HepG2 (cell line): ENCODE measurements around the gene GLIS1. TPM values are rescaled to one million over a fixed set of nuclear protein-coding genes. Genes with fewer than 3 reads are reported as not detected.

ENCODE experiments used
- ATAC-seq: fragments of 200-7000 bp; cut with Tn5 transposase; 3 replicates; pipeline ENCODE4 v1.9.1; 2020; ENCODE audit warnings: mild to moderate bottlenecking, moderate library complexity
- BruUV-seq: library from RNA; stranded (reverse); fragments of 400-500 nt; replicated peaks from 2 replicates; lab custom pipeline; 2021; lab: Mats Ljungman, UMichigan
- CTCF ChIA-PET: fragments of 300-600 bp; formaldehyde crosslinking; extraction: SDS; loops from one replicate; lab custom pipeline; 2021; ENCODE audit warnings: low total read pairs, inconsistent platforms, low intra/inter-chr PET ratio; lab: Yijun Ruan, JAX
- POLR2A ChIA-PET: fragments of 350-600 bp; sonication (Branson Sonifier 250); formaldehyde crosslinking; loops from one replicate; lab custom pipeline; 2020; ENCODE audit warnings: antibody characterized with exemption, inconsistent platforms; lab: Yijun Ruan, JAX
- DNase-seq: peaks from one replicate; pipeline ENCODE4 v3.0.0-alpha.2; 2015; ENCODE audit warnings: low spot score
- FAIRE-seq: peaks from 3 replicates; lab custom pipeline; 2011; peaks lifted over from hg19 to GRCh38; lab: Jason Lieb, UNC
- H2AFZ ChIP-seq: one replicate; pipeline ENCODE4 v1.6.1; 2011; ENCODE audit warnings: low read length, inconsistent platforms
- H3K27ac ChIP-seq: fragments of 300-600 bp; 3 replicates; pipeline ENCODE4 v1.8.0; 2011; ENCODE audit warnings: mixed run types, mild to moderate bottlenecking, mixed read lengths, low read length, inconsistent platforms; ENCODE audit not compliant: insufficient read depth; ENCODE audit errors: extremely low read length
- H3K27me3 ChIP-seq, 2 experiments: fragments of 200-600 bp in 1 of 2; 2 replicates in 1 of 2; 3 replicates in 1 of 2; pipeline versions ENCODE4 v1.6.0 to v1.8.0; 2011; ENCODE audit warnings: low read length in 2 of 2, mild to moderate bottlenecking in 2 of 2, moderate library complexity in 2 of 2, inconsistent platforms in 1 of 2; ENCODE audit not compliant: insufficient read depth in 2 of 2, control insufficient read depth in 1 of 2
- H3K36me3 ChIP-seq, 2 experiments: fragments of 200-600 bp in 1 of 2; replicated peaks in 1 of 2; 2 replicates in 1 of 2; 3 replicates in 1 of 2; pipeline versions ENCODE4 v1.5.1 to v1.8.0; 2011; ENCODE audit warnings: low read length in 2 of 2, inconsistent platforms in 1 of 2; ENCODE audit not compliant: insufficient read depth in 2 of 2, control insufficient read depth in 1 of 2
- H3K4me1 ChIP-seq: 2 replicates; pipeline ENCODE4 v1.5.1; 2012; ENCODE audit warnings: low read length, inconsistent platforms; ENCODE audit not compliant: insufficient read depth
- H3K4me2 ChIP-seq: 2 replicates; pipeline ENCODE4 v1.6.0; 2011; ENCODE audit warnings: low read depth, low read length, inconsistent platforms
- H3K4me3 ChIP-seq, 3 experiments: fragments of 200-600 bp in 1 of 3; sonication (generic), shearing (Covaris generic) in 1 of 3; replicated peaks in 1 of 3; 2 replicates each; pipeline ENCODE4 v1.5.1; 2011 to 2016; ENCODE audit warnings: low read length in 3 of 3, inconsistent platforms in 2 of 3, low read depth in 2 of 3, mild to moderate bottlenecking in 2 of 3, control low read depth in 1 of 3, mixed read lengths in 1 of 3; ENCODE audit not compliant: insufficient read depth in 1 of 3
- H3K79me2 ChIP-seq: one replicate; pipeline ENCODE4 v1.6.1; 2011; ENCODE audit warnings: low read length, inconsistent platforms; ENCODE audit not compliant: insufficient read depth
- H3K9ac ChIP-seq: 2 replicates; pipeline ENCODE4 v1.6.0; 2011; ENCODE audit warnings: mild to moderate bottlenecking, low read depth, low read length, inconsistent platforms; ENCODE audit not compliant: insufficient read depth
- H3K9me3 ChIP-seq: 2 replicates; pipeline ENCODE4 v1.5.1; 2012; ENCODE audit warnings: mild to moderate bottlenecking, low read length
- H4K20me1 ChIP-seq: 2 replicates; pipeline ENCODE4 v1.6.0; 2011; ENCODE audit warnings: inconsistent platforms, mild to moderate bottlenecking, low read length, moderate library complexity; ENCODE audit not compliant: insufficient read depth
- ATF7 ChIP-seq, 2 experiments: fragments of 450-650 bp in 1 of 2; sonication (generic) in 1 of 2; formaldehyde crosslinking in 1 of 2; IDR thresholded peaks; 2 replicates each; pipeline versions ENCODE4 v1.4.0 to v1.6.1; 2016 to 2020; ENCODE audit warnings: antibody characterized with exemption in 1 of 2, mild to moderate bottlenecking in 1 of 2, missing genetic modification reagents in 1 of 2
- HINFP ChIP-seq: sonication (generic); formaldehyde crosslinking; IDR thresholded peaks from 2 replicates; pipeline ENCODE4 v1.4.0; 2020; ENCODE audit warnings: low read depth, mild to moderate bottlenecking, missing genetic modification reagents
- JUND ChIP-seq: sonication (generic); formaldehyde crosslinking; IDR thresholded peaks from 2 replicates; pipeline ENCODE4 v1.8.0; 2022; ENCODE audit warnings: mild to moderate bottlenecking, missing genetic modification reagents
- RERE ChIP-seq: IDR thresholded peaks from 2 replicates; pipeline ENCODE4 v1.6.1; 2016; ENCODE audit warnings: low read depth, missing genetic modification reagents, missing compliant biosample characterization
- REXO4 ChIP-seq: sonication (generic); formaldehyde crosslinking; IDR thresholded peaks from 2 replicates; pipeline ENCODE4 v1.8.0; 2022; ENCODE audit warnings: missing genetic modification reagents, mild to moderate bottlenecking, borderline replicate concordance
- STAT5B ChIP-seq: sonication (generic); formaldehyde crosslinking; IDR thresholded peaks from 2 replicates; pipeline ENCODE4 v1.4.0; 2020; ENCODE audit warnings: missing genetic modification reagents
- TCF12 ChIP-seq, 2 experiments: fragments of 450-650 bp in 1 of 2; sonication (generic) in 1 of 2; formaldehyde crosslinking in 1 of 2; IDR thresholded peaks; 2 replicates each; pipeline versions ENCODE4 v1.6.1 to v1.8.0; 2017 to 2022; ENCODE audit warnings: antibody characterized with exemption in 1 of 2, mild to moderate bottlenecking in 1 of 2, missing genetic modification reagents in 1 of 2, moderate library complexity in 1 of 2
- ZBTB38 ChIP-seq: sonication (generic); formaldehyde crosslinking; IDR thresholded peaks from 2 replicates; pipeline ENCODE4 v1.5.1; 2020; ENCODE audit warnings: mild to moderate bottlenecking, missing genetic modification reagents
- ZBTB43 ChIP-seq: sonication (generic); formaldehyde crosslinking; conservative IDR thresholded peaks from 2 replicates; pipeline ENCODE4 v1.4.0; 2020; ENCODE audit warnings: missing genetic modification reagents
- ZNF205 ChIP-seq: IDR thresholded peaks from 2 replicates; pipeline ENCODE4 v1.6.1; 2018; ENCODE audit warnings: missing biosample characterization, missing genetic modification reagents
- ZNF296 ChIP-seq: sonication (generic); formaldehyde crosslinking; conservative IDR thresholded peaks from 2 replicates; pipeline ENCODE4 v1.5.0; 2020; ENCODE audit warnings: mild to moderate bottlenecking, missing genetic modification reagents
- ZNF34 ChIP-seq: sonication (generic); formaldehyde crosslinking; IDR thresholded peaks from 2 replicates; pipeline ENCODE4 v1.4.0; 2020; ENCODE audit warnings: mild to moderate bottlenecking, missing genetic modification reagents, borderline replicate concordance
- ZNF737 ChIP-seq: sonication (generic); formaldehyde crosslinking; IDR thresholded peaks from 2 replicates; pipeline ENCODE4 v1.5.0; 2020; ENCODE audit warnings: missing genetic modification reagents, mild to moderate bottlenecking, borderline replicate concordance
- ZNF749 ChIP-seq: sonication (generic); formaldehyde crosslinking; IDR thresholded peaks from 2 replicates; pipeline ENCODE4 v1.8.0; 2022; ENCODE audit warnings: mild to moderate bottlenecking, missing genetic modification reagents, moderate library complexity, borderline replicate concordance
- ZSCAN20 ChIP-seq: sonication (generic); formaldehyde crosslinking; IDR thresholded peaks from 2 replicates; pipeline ENCODE4 v1.4.0; 2020; ENCODE audit warnings: missing genetic modification reagents, mild to moderate bottlenecking, borderline replicate concordance
- WGBS: methylation state at CpG from one replicate; pipeline ENCODE4 v1.1.6; 2017; ENCODE audit warnings: low lambda C conversion rate; 5-methylcytosine and 5-hydroxymethylcytosine counted together
- in situ Hi-C: cut with HindIII; loops from 2 replicates; pipeline ENCODE4 v1.10.0; 2017; ENCODE audit warnings: low pct_unique_long_range_greater_than_20kb; ENCODE audit not compliant: extremely low pct_ligation_motif_present
- intact Hi-C: fragments of 100-400 bp; cut with micrococcal nuclease; formaldehyde crosslinking; loops from one replicate; pipeline ENCODE4 v1.10.0; 2022; ENCODE audit not compliant: unreplicated experiment
- polyA plus RNA-seq, 8 experiments: library from polyadenylated mRNA; depleted of rRNA in 3 of 8; stranded (reverse) in 7 of 8; unstranded in 1 of 8; fragments of >200 nt; fragmentation: Illumina TruSeq in 4 of 8; extraction: Trizol in 4 of 8; gene quantifications; 2 replicates each; pipeline versions ENCODE4 v1.2.1 to v1.2.3, GENCODE V29; 2011 to 2016; ENCODE audit warnings: low read depth in 4 of 8, missing spikeins in 1 of 8, mixed read lengths in 1 of 8; ENCODE audit not compliant: insufficient read depth in 1 of 8
- total RNA-seq, 5 experiments: library from RNA; depleted of rRNA; stranded (reverse); fragments of >200 nt; fragmentation: Illumina TruSeq; extraction: Trizol; gene quantifications; 2 replicates each; pipeline ENCODE4 v1.2.3, GENCODE V29; 2016; ENCODE audit warnings: low read depth in 1 of 5

Gene GLIS1
- total and polyA plus RNA-seq, 2 of the 13 experiments (the other 11 are each of a cell fraction or from before 2014, with no cell fraction given) = 0.03 TPM; not detected in 1

- ChIA-PET POLR2A (no interaction called here), CTCF (no interaction called here)
- no peak overlapping the region for H3K9ac ChIP-seq
- H3K4me1 ChIP-seq = peaks cover 4% of the 10 kb centered on the region
- ATAC-seq = no peak
- WGBS = 25% methylated on average over 7 of the region's 7 CpGs
- no peaks in the 10 kb centered on the region for H3K36me3 ChIP-seq
- H3K27ac ChIP-seq = no peak overlapping the region
- BruUV-seq = no TSS peak
- no peak for DNase-seq
- H2AFZ ChIP-seq = no peak overlapping the region
- no peaks in the 10 kb centered on the region for H3K9me3 ChIP-seq
- intact Hi-C loops (no loop called here), in situ Hi-C loops (no loop called here)
- H3K4me2 ChIP-seq = no peak overlapping the region
- no peaks in the 10 kb centered on the region for H4K20me1 ChIP-seq
- no peak for FAIRE-seq
- H3K4me3 ChIP-seq = no peak overlapping the region
- no peaks in the 10 kb centered on the region for H3K79me2 ChIP-seq
- H3K27me3 ChIP-seq = peaks cover 9 to 46% of the 10 kb centered on the region in 2 experiments; a peak in 4 of 5 replicates
- TF ChIP-seq ATF7 (IDR thresholded peaks at IDR 0.05) = no peak
- TF ChIP-seq ATF7 (CRISPR knock-in tag; IDR thresholded peaks at IDR 0.05) = no peak
- TF ChIP-seq JUND (CRISPR knock-in tag) = no peak
- TF ChIP-seq ZNF34 (CRISPR knock-in tag) = no peak
- no peak for TF ChIP-seq RERE (CRISPR knock-in tag)
- TF ChIP-seq ZNF737 (CRISPR knock-in tag) = no peak
- no peak for TF ChIP-seq ZNF205 (CRISPR knock-in tag)
- no peak for TF ChIP-seq ZBTB38
- no peak for TF ChIP-seq ZNF749 (CRISPR knock-in tag)
- TF ChIP-seq STAT5B (CRISPR knock-in tag) = no peak
- no peak for TF ChIP-seq TCF12 (IDR thresholded peaks at IDR 0.05)
- TF ChIP-seq TCF12 (CRISPR knock-in tag; IDR thresholded peaks at IDR 0.05) = no peak
- TF ChIP-seq HINFP (CRISPR knock-in tag) = no peak
- TF ChIP-seq ZBTB43 (CRISPR knock-in tag) = no peak
- no peak for TF ChIP-seq ZSCAN20 (CRISPR knock-in tag)
- no peak for TF ChIP-seq REXO4 (CRISPR knock-in tag)
- TF ChIP-seq ZNF296 (CRISPR knock-in tag) = no peak
These were observed 85.8 kb downstream of the GLIS1 start for GRCh38 chr1:53653200-53653575.
